Stimulated activated CD8-positive, alpha-beta memory T cell treated with anti-CD3 and anti-CD28 coated beads, Interleukin-2, amount 100 ng/mL, for 48 hours (primary cell): ENCODE data around the gene DEGS1.

ENCODE experiments used
- DNase-seq, 2 donors: peaks; one replicate each; pipeline ENCODE4 v3.0.0-alpha.2; 2020; ENCODE audit warnings: low read depth in 2 of 2

The DEGS1 gene

GRCh38 chr1:224213438-224214119 is 30.5 kb downstream of the DEGS1 start:
- DNase-seq = no peak

DNA sequence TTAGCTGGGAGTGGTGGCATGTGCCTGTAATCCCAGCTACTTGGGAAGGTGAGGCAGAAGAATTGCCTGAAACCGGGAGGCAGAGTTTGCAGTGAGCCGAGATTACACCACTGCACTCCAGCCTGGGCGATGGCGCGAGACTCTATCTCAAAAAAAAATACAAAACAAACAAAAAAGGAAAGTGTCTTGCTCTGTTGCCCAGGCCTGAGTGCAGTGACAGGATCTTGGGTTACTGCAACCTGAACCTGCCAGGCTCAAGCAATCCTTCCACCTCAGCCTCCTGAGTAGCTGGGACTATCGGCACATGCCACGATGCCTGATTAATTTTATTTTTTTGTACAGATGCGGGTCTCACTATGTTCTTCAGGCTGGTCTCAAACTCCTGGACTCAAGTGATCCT is 33.3 kb downstream of the DEGS1 start:
- DNase-seq = no peak

- DNase-seq = no peak
Observed at GRCh38 chr1:224217655-224218623, 34.9 kb downstream of the DEGS1 start.

GRCh38 chr1:224219011-224219611 is 36.1 kb downstream of the DEGS1 start:
- DNase-seq = no peak

GRCh38 chr1:224219612-224220059 is 36.6 kb downstream of the DEGS1 start:
- no peak for DNase-seq

GRCh38 chr1:224223819-224224714 is 41.0 kb downstream of the DEGS1 start:
- no peak for DNase-seq

DNA sequence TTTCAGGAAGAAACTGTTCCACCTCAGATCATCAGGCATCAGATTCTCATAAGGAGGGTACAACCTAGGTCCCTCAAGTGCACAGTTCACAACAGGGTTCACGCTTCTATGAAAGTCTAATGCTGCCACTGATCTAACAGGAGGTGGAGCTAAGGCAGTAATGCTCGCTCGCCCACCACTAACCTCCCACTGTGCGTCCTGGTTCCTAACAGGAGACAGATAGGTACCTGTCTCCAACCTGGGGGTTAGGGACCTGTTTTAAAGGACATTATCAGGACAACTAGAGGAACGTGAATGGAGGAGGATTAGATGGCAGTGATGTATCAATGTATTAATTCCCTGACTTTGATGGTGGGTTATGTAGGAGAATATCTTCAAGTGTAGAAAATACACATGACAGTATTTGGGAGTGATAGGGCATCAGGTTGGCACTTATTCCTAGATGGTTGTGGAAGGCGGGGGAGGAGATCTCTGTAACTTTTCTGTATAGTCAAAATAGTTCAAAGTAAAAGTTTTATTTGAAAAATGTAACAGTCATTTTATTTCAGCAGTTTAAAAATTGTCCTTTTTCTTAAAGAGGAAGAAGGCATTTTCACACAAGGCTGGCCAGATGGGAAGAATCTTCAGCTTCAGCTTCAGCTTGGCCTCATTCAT is 43.9 kb downstream of the DEGS1 start:
- no peak for DNase-seq

- DNase-seq = no peak
Observed at GRCh38 chr1:224234017-224234416, 51.0 kb downstream of the DEGS1 start.

GRCh38 chr1:224235813-224236493 is 52.9 kb downstream of the DEGS1 start:
- DNase-seq = no peak

DNA sequence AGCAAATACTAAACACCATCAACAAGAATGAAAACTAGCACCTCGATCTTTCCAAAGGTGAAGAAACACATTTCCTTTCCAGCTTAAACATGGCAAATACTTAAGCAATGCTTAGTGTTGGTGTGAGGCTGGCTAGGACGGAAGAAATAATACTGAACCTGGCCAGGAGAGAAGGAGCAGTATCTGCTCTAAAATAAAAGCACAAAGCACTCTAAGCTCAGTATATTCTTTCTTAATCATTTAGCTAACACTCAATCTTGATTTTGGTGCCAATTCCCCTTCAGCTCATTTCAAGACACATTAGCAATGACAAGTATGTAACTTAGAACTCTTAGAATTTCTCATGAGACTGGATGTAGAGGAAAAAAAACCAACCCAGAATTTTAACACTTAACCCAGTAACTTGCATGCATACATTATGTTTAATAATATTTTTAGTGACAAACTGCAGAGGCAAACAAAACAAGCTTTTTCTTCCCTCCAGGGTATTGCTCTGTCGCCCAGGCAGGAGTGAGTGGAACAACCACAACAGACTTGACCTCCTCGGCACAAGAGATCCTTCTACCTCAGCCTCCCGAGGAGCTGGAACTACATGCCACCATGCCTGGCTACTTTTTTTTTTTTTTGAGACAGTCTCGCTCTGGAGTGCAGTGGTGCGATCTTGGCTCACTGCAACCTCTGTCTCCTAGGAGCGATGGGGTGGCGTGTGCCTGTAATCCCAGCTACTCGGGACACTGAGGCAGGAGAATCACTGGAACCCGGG is 54.3 kb downstream of the DEGS1 start:
- no peak for DNase-seq

DNA sequence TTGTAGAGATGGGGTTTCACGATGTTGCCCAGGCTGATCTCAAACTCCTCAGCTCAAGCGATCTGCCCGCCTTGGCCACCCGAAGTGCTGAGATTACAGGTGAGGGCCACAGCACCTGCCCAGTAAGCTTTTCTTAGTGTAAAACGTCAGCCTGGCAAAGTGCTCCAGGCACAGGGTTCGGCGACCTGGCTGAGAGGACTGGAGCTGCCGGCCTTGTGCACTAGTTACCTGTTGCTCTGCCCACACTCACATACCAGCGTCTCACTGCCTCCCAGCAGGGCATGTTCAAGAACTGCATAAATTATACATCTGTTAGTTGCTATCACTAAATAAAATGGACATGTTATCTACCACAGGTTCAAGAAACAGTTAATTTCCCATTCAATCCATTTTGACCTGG is 55.2 kb downstream of the DEGS1 start:
- no peak for DNase-seq

- no peak for DNase-seq
Observed at GRCh38 chr1:224238756-224239155, 55.7 kb downstream of the DEGS1 start.
